Hepatocyte (in vitro differentiated cells): ENCODE measurements around the gene CUBN. TPM values are rescaled to one million over a fixed set of nuclear protein-coding genes. Genes with fewer than 3 reads are reported as not detected.

Source experiments
- DNase-seq: peaks from one replicate; pipeline ENCODE4 v3.0.0-alpha.2; 2016; ENCODE audit warnings: low spot score
- H2AFZ ChIP-seq: fragments of 200-600 bp; sonication (generic); 2 replicates; pipeline ENCODE4 v1.6.0; 2016; ENCODE audit warnings: antibody characterized with exemption, mild to moderate bottlenecking
- H3K27ac ChIP-seq: fragments of 200-600 bp; sonication (generic); 2 replicates; pipeline ENCODE4 v1.5.1; 2016; ENCODE audit warnings: mild to moderate bottlenecking
- H3K27me3 ChIP-seq: fragments of 200-600 bp; sonication (generic); 2 replicates; pipeline ENCODE4 v1.6.1; 2016
- H3K36me3 ChIP-seq: fragments of 200-600 bp; sonication (generic); replicated peaks from 2 replicates; pipeline ENCODE4 v1.5.1; 2016; ENCODE audit warnings: low read depth; ENCODE audit not compliant: insufficient read depth
- H3K4me1 ChIP-seq: fragments of 200-600 bp; sonication (generic); 2 replicates; pipeline ENCODE4 v1.5.1; 2016; ENCODE audit warnings: mild to moderate bottlenecking, moderate library complexity; ENCODE audit not compliant: insufficient read depth
- H3K4me2 ChIP-seq: fragments of 200-600 bp; sonication (generic); 2 replicates; pipeline ENCODE4 v1.6.0; 2016
- H3K4me3 ChIP-seq: fragments of 200-600 bp; sonication (generic); 2 replicates; pipeline ENCODE4 v1.5.1; 2016; ENCODE audit warnings: mild to moderate bottlenecking
- H3K79me2 ChIP-seq: fragments of 200-600 bp; sonication (generic); 2 replicates; pipeline ENCODE4 v1.6.0; 2017; ENCODE audit warnings: mild to moderate bottlenecking
- H3K9me2 ChIP-seq: fragments of 200-600 bp; sonication (generic); replicated peaks from 2 replicates; pipeline ENCODE4 v1.6.0; 2017; ENCODE audit warnings: mild to moderate bottlenecking; ENCODE audit not compliant: insufficient read depth
- H3K9me3 ChIP-seq: fragments of 200-600 bp; sonication (generic); 2 replicates; pipeline ENCODE4 v1.5.1; 2016; ENCODE audit warnings: low read depth, mild to moderate bottlenecking
- H4K20me1 ChIP-seq: fragments of 200-600 bp; sonication (generic); 2 replicates; pipeline ENCODE4 v1.6.0; 2016; ENCODE audit warnings: mild to moderate bottlenecking; ENCODE audit not compliant: insufficient read depth, poor library complexity, severe bottlenecking
- EZH2 ChIP-seq: fragments of 200-600 bp; sonication (generic); IDR thresholded peaks from 2 replicates; pipeline ENCODE4 v1.6.1; 2016; ENCODE audit warnings: antibody characterized with exemption, mild to moderate bottlenecking, borderline replicate concordance
- EZH2phosphoT487 ChIP-seq: fragments of 200-600 bp; sonication (generic); IDR thresholded peaks from one replicate; pipeline ENCODE4 v1.6.1; 2018; ENCODE audit warnings: antibody characterized with exemption, mild to moderate bottlenecking, low read depth, moderate library complexity; ENCODE audit not compliant: unreplicated experiment, severe bottlenecking
- WGBS: methylation state at CpG from one replicate; pipeline ENCODE4 v1.1.6; 2016; ENCODE audit warnings: low lambda C conversion rate; ENCODE audit errors: missing lambda C conversion rate; 5-methylcytosine and 5-hydroxymethylcytosine counted together
- polyA plus RNA-seq: library from polyadenylated mRNA; unstranded; fragments of >200 nt; fragmentation: Nextera tagmentation; extraction: Ambion mirVana; gene quantifications from 2 replicates; pipeline ENCODE4 v1.2.1, GENCODE V29; 2016
- total RNA-seq: library from RNA; depleted of rRNA; stranded (reverse); fragments of >200 nt; gene quantifications from 2 replicates; pipeline ENCODE4 v1.2.3, GENCODE V29; 2014
- TF ChIP-seq, protein P1 (sequence below): fragments of 200-600 bp; sonication (generic); IDR thresholded peaks from 2 replicates; pipeline ENCODE4 v1.5.1; 2016; ENCODE audit warnings: antibody characterized with exemption, mild to moderate bottlenecking; ENCODE audit not compliant: poor library complexity

CUBN gene
- total and polyA plus RNA-seq, 2 experiments from 2014 or later: 2.0 to 10.6 TPM

DNA sequence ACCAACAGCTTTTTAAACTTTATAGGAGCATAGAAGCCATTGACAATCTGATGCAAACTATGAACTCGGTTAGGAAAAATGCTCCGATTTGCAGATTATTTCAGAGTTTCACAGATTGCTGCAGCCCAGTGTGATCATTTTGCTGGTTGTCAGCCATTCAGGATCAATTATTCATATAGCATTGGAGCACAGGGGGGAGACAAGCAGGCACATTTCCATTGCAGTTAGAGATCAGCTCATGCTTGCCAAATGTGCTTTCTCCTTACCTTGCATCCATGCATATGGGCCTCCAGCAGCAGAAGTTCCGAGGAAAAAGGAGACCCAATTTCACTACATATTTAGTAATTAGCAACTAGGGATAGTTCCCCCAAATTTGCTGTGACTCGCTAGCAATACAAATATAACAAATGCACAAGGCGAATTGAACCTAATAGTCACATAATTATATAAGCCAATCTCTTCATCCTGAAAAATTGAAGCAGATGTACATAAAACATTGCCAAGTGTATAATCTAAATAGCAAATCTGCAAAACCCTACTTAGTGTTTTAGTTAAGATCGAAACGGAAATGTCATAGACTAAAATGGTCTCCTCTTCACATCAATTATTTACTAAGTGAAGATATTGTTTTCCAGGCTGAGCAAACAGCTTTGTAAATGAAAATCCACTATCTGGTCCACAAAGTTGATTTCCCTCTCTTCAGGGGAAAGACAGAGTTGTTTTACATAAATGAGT is 262.9 kb downstream of the CUBN start:
- no peaks in the 10 kb centered on the region for H4K20me1 ChIP-seq
- no peaks in the 10 kb centered on the region for H3K9me2 ChIP-seq
- peak overlapping the region; percentile 13 for H3K27ac ChIP-seq
- no peak overlapping the region for H3K4me3 ChIP-seq
- no peak for DNase-seq
- no peak overlapping the region for H2AFZ ChIP-seq
- peak overlapping the region; percentile 24 for H3K4me2 ChIP-seq
- no peaks in the 10 kb centered on the region for H3K27me3 ChIP-seq
- no peaks in the 10 kb centered on the region for H3K36me3 ChIP-seq
- no peaks in the 10 kb centered on the region for H3K79me2 ChIP-seq
- no peaks in the 10 kb centered on the region for H3K9me3 ChIP-seq
- TF ChIP-seq, protein P1, sequence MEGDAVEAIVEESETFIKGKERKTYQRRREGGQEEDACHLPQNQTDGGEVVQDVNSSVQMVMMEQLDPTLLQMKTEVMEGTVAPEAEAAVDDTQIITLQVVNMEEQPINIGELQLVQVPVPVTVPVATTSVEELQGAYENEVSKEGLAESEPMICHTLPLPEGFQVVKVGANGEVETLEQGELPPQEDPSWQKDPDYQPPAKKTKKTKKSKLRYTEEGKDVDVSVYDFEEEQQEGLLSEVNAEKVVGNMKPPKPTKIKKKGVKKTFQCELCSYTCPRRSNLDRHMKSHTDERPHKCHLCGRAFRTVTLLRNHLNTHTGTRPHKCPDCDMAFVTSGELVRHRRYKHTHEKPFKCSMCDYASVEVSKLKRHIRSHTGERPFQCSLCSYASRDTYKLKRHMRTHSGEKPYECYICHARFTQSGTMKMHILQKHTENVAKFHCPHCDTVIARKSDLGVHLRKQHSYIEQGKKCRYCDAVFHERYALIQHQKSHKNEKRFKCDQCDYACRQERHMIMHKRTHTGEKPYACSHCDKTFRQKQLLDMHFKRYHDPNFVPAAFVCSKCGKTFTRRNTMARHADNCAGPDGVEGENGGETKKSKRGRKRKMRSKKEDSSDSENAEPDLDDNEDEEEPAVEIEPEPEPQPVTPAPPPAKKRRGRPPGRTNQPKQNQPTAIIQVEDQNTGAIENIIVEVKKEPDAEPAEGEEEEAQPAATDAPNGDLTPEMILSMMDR: no peak
- TF ChIP-seq EZH2 (no peak), EZH2phosphoT487 (no peak)
- H3K4me1 ChIP-seq: peaks cover 9% of the 10 kb centered on the region
- 64% methylated on average over 7 of the region's 7 CpGs for WGBS

DNA sequence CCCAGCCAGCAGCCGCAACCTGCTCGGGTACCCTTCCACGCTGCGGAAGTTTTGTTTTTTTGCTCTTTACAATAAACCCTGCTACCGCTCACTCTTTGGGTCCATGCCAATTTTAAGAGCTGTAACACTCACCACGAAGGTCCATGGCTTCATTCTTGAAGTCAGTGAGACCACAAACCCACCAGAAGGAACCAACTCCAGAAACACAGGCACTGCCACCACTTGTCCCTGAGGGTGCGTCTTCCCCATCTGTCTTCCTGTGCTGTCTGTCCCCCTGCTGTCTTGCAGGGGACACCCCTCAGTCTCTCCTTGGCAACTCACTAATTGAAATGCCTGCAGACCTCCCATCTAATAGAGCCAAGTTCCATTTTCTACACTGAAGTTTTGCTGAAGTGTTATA is 263.8 kb downstream of the CUBN start:
- 94% methylated on average over 7 of the region's 7 CpGs for WGBS
- Histone ChIP-seq H3K9me2 (no peaks in the 10 kb centered on the region), H3K4me2 (no peak overlapping the region), H3K36me3 (no peaks in the 10 kb centered on the region), H3K27me3 (no peaks in the 10 kb centered on the region), H3K79me2 (no peaks in the 10 kb centered on the region), H3K4me3 (no peak overlapping the region), H4K20me1 (no peaks in the 10 kb centered on the region), H3K27ac (peak overlapping the region; percentile 13), H3K4me1 (peaks cover 9% of the 10 kb centered on the region), H3K9me3 (no peaks in the 10 kb centered on the region), H2AFZ (no peak overlapping the region)
- TF ChIP-seq, protein P1: no peak
- TF ChIP-seq EZH2: no peak
- no peak for TF ChIP-seq EZH2phosphoT487
- no peak for DNase-seq

DNA sequence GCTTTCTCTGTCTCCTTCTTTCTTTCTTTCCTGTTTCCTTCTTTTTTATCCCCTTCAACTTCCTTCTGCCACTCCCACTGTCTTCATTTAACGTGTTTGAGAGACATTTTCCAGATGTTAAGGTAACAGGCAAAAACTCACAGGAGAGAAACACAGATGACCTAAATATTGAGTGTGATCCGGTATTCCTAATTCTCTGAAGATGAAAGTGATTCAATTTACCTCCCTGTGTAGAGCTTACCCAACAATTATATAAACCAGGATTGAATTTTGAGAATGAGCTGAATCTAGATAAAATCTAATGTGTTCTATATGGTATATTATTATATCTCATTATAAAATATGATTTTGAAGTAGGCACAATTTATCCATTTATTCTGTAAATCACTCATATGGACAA is 265.8 kb downstream of the CUBN start:
- H2AFZ ChIP-seq: no peak overlapping the region
- H4K20me1 ChIP-seq: no peaks in the 10 kb centered on the region
- WGBS: 62% methylated on average over 2 of the region's 2 CpGs
- no peaks in the 10 kb centered on the region for H3K9me3 ChIP-seq
- no peaks in the 10 kb centered on the region for H3K27me3 ChIP-seq
- no peak for DNase-seq
- no peaks in the 10 kb centered on the region for H3K79me2 ChIP-seq
- no peak overlapping the region for H3K4me3 ChIP-seq
- no peak overlapping the region for H3K4me2 ChIP-seq
- H3K27ac ChIP-seq: no peak overlapping the region
- peaks cover 9% of the 10 kb centered on the region for H3K4me1 ChIP-seq
- no peak for TF ChIP-seq EZH2phosphoT487
- TF ChIP-seq EZH2: no peak
- TF ChIP-seq, protein P1: no peak
- no peaks in the 10 kb centered on the region for H3K36me3 ChIP-seq
- no peaks in the 10 kb centered on the region for H3K9me2 ChIP-seq
